GM23338 (cell line): ENCODE data around the gene SFSWAP. TPM values are rescaled to one million over a fixed set of nuclear protein-coding genes. Genes with fewer than 3 reads are reported as not detected.

Experiments used
- ATAC-seq: fragments of 200-7000 bp; cut with Tn5 transposase; 3 replicates; pipeline ENCODE4 v1.9.1; 2020
- DNase-seq: peaks from one replicate; pipeline ENCODE4 v3.0.0-alpha.2; 2015; ENCODE audit warnings: low spot score
- H2AFZ ChIP-seq: fragments of 200-600 bp; sonication (generic); 2 replicates; pipeline ENCODE4 v1.8.0; 2016; ENCODE audit warnings: antibody characterized with exemption, mild to moderate bottlenecking, moderate library complexity
- H3F3A ChIP-seq: fragments of 200-600 bp; sonication (generic); replicated peaks from 2 replicates; pipeline ENCODE4 v1.8.0; 2017; ENCODE audit warnings: antibody characterized with exemption, mixed run types, low read depth
- H3K27ac ChIP-seq: fragments of 200-600 bp; sonication (generic); 2 replicates; pipeline ENCODE4 v1.6.1; 2016; ENCODE audit warnings: low read depth
- H3K27me3 ChIP-seq: fragments of 200-600 bp; sonication (generic); 2 replicates; pipeline ENCODE4 v1.8.0; 2016; ENCODE audit warnings: mild to moderate bottlenecking, mixed run types, moderate library complexity; ENCODE audit not compliant: insufficient read depth
- H3K36me3 ChIP-seq: fragments of 200-600 bp; sonication (generic); 2 replicates; pipeline ENCODE4 v1.8.0; 2016; ENCODE audit warnings: mild to moderate bottlenecking; ENCODE audit not compliant: insufficient read depth
- H3K4me1 ChIP-seq: fragments of 200-600 bp; sonication (generic); 2 replicates; pipeline ENCODE4 v1.8.0; 2016; ENCODE audit warnings: mild to moderate bottlenecking, moderate library complexity; ENCODE audit not compliant: insufficient read depth
- H3K4me2 ChIP-seq: fragments of 200-600 bp; sonication (generic); 2 replicates; pipeline ENCODE4 v1.7.1; 2017; ENCODE audit warnings: mixed run types
- H3K4me3 ChIP-seq: fragments of 200-600 bp; sonication (generic); 2 replicates; pipeline ENCODE4 v1.6.1; 2016; ENCODE audit warnings: mixed run types
- H3K79me2 ChIP-seq: fragments of 200-600 bp; sonication (generic); replicated peaks from 2 replicates; pipeline ENCODE4 v1.8.0; 2017; ENCODE audit warnings: mild to moderate bottlenecking; ENCODE audit not compliant: insufficient read depth
- H3K9me2 ChIP-seq: fragments of 200-600 bp; sonication (generic); 2 replicates; pipeline ENCODE4 v1.8.0; 2017; ENCODE audit not compliant: insufficient read depth
- H4K20me1 ChIP-seq: fragments of 200-600 bp; sonication (generic); replicated peaks from 2 replicates; pipeline ENCODE4 v1.8.0; 2017; ENCODE audit warnings: mild to moderate bottlenecking; ENCODE audit not compliant: insufficient read depth
- H3K27ac Mint-ChIP-seq: 2 replicates; pipeline ENCODE4 v1.8.0; 2020; ENCODE audit warnings: inconsistent platforms, mild to moderate bottlenecking, moderate library complexity, mixed read lengths
- H3K27me3 Mint-ChIP-seq: 3 replicates; pipeline ENCODE4 v1.8.0; 2022; ENCODE audit warnings: low read depth, mild to moderate bottlenecking, moderate library complexity, mixed read lengths, inconsistent platforms; ENCODE audit not compliant: insufficient read depth, poor library complexity
- H3K36me3 Mint-ChIP-seq: 3 replicates; pipeline ENCODE4 v1.8.0; 2021; ENCODE audit warnings: low read depth, mild to moderate bottlenecking, inconsistent platforms, moderate library complexity, mixed read lengths
- H3K4me1 Mint-ChIP-seq: 3 replicates; pipeline ENCODE4 v1.8.0; 2020; ENCODE audit warnings: mild to moderate bottlenecking, inconsistent platforms, mixed read lengths
- H3K4me3 Mint-ChIP-seq: 3 replicates; pipeline ENCODE4 v1.8.0; 2021; ENCODE audit warnings: moderate library complexity, mild to moderate bottlenecking, inconsistent platforms, mixed read lengths
- H3K9me3 Mint-ChIP-seq: 3 replicates; pipeline ENCODE4 v1.8.0; 2020; ENCODE audit warnings: moderate library complexity, mild to moderate bottlenecking, inconsistent platforms, mixed read lengths
- CREB1 ChIP-seq: fragments of 250-450 bp; sonication (Bioruptor Pico); IDR thresholded peaks from 2 replicates; pipeline ENCODE4 v1.5.0; 2020; ENCODE audit warnings: low read depth, mild to moderate bottlenecking, moderate library complexity
- CTCF ChIP-seq, 2 experiments: fragments of 200-600 bp in 1 of 2; sonication (generic) in 1 of 2; conservative IDR thresholded peaks; 2 replicates each; pipeline versions ENCODE4 v1.5.1 to v1.6.1; 2016 to 2017; ENCODE audit warnings: antibody characterized with exemption in 2 of 2, low read depth in 2 of 2, mild to moderate bottlenecking in 2 of 2, moderate library complexity in 1 of 2
- ETS1 ChIP-seq: IDR thresholded peaks from 2 replicates; pipeline ENCODE4 v1.6.1; 2016; ENCODE audit warnings: antibody characterized with exemption
- EZH2 ChIP-seq: fragments of 200-600 bp; sonication (generic); IDR thresholded peaks from one replicate; pipeline ENCODE4 v1.8.0; 2017; ENCODE audit warnings: antibody characterized with exemption, mild to moderate bottlenecking, low read depth; ENCODE audit not compliant: unreplicated experiment
- EZH2phosphoT487 ChIP-seq: fragments of 200-600 bp; sonication (generic); IDR thresholded peaks from one replicate; pipeline ENCODE4 v1.8.1; 2018; ENCODE audit warnings: antibody characterized with exemption; ENCODE audit not compliant: unreplicated experiment
- JUNB ChIP-seq: IDR thresholded peaks from one replicate; pipeline ENCODE4 v1.6.1; 2016; ENCODE audit warnings: antibody characterized with exemption; ENCODE audit not compliant: unreplicated experiment
- NANOG ChIP-seq: IDR thresholded peaks from 2 replicates; pipeline ENCODE4 v1.6.1; 2016; ENCODE audit warnings: antibody characterized with exemption, borderline replicate concordance
- REST ChIP-seq: IDR thresholded peaks from one replicate; pipeline ENCODE4 v1.6.1; 2018; ENCODE audit warnings: antibody characterized with exemption; ENCODE audit not compliant: unreplicated experiment
- polyA plus RNA-seq: library from polyadenylated mRNA; unstranded; fragments of >200 nt; fragmentation: Nextera tagmentation; extraction: Ambion mirVana; gene quantifications from 2 replicates; pipeline ENCODE4 v1.2.1, GENCODE V29; 2016
- total RNA-seq: library from RNA; depleted of rRNA; stranded (reverse); fragments of >200 nt; shearing (Covaris generic); gene quantifications from 2 replicates; pipeline ENCODE4 v1.2.3, GENCODE V29; 2014

The SFSWAP gene
- total and polyA plus RNA-seq, 2 experiments from 2014 or later: 41.0 to 49.8 TPM

- ATAC-seq (no peak), DNase-seq (no peak)
- no peaks in the 10 kb centered on the region for H3K27me3 ChIP-seq
- peaks cover 46% of the 10 kb centered on the region for H3K79me2 ChIP-seq
- Mint-ChIP-seq H3K9me3 (no peaks in the 10 kb centered on the region), H3K36me3 (peaks cover 91% of the 10 kb centered on the region), H3K27me3 (peaks cover 6% of the 10 kb centered on the region), H3K4me3 (no peak overlapping the region), H3K4me1 (peaks cover 50% of the 10 kb centered on the region), H3K27ac (peak overlapping the region; percentile 92)
- no peaks in the 10 kb centered on the region for H3K9me2 ChIP-seq
- peaks cover 35% of the 10 kb centered on the region for H3K4me1 ChIP-seq
- H2AFZ ChIP-seq: no peak overlapping the region
- TF ChIP-seq EZH2: no peak
- TF ChIP-seq ETS1: no peak
- no peak for TF ChIP-seq CREB1
- no peak for TF ChIP-seq EZH2phosphoT487
- TF ChIP-seq CTCF (conservative IDR thresholded peaks at IDR 0.05; ENCODE audit: low read depth in 2 of 2): no peak
- TF ChIP-seq JUNB: no peak
- peaks cover 15% of the 10 kb centered on the region for H3F3A ChIP-seq
- peak overlapping the region; percentile 40 for H3K27ac ChIP-seq
- H3K4me2 ChIP-seq: 0 out of 2 replicates have a peak overlapping the region, but pooled peaks have one; percentile 36
- H4K20me1 ChIP-seq: no peaks in the 10 kb centered on the region
- H3K4me3 ChIP-seq: no peak overlapping the region
- peaks cover 33% of the 10 kb centered on the region for H3K36me3 ChIP-seq
Measured at GRCh38 chr12:131728720-131729119, 17.8 kb downstream of the SFSWAP start.

GRCh38 chr12:131729254-131729955, 18.5 kb downstream of the SFSWAP start:
- H3K4me1 Mint-ChIP-seq: peaks cover 47% of the 10 kb centered on the region
- Histone ChIP-seq H3K4me2 (peak overlapping the region; percentile 36; the same call in 1 of the 2 replicates), H3K9me2 (no peaks in the 10 kb centered on the region), H3K27ac (peak overlapping the region; percentile 40), H2AFZ (no peak overlapping the region), H3K4me3 (no peak overlapping the region; the same call in 1 of the 2 replicates), H3K79me2 (peaks cover 44% of the 10 kb centered on the region), H3K36me3 (peaks cover 38% of the 10 kb centered on the region), H3K27me3 (no peaks in the 10 kb centered on the region), H4K20me1 (no peaks in the 10 kb centered on the region), H3F3A (peaks cover 15% of the 10 kb centered on the region), H3K4me1 (peaks cover 30% of the 10 kb centered on the region)
- peaks cover 97% of the 10 kb centered on the region for H3K36me3 Mint-ChIP-seq
- DNase-seq: peak; percentile 56
- no peak overlapping the region for H3K4me3 Mint-ChIP-seq
- peak overlapping the region; percentile 92 for H3K27ac Mint-ChIP-seq
- no peaks in the 10 kb centered on the region for H3K9me3 Mint-ChIP-seq
- ATAC-seq: peak; percentile 74
- H3K27me3 Mint-ChIP-seq: peaks cover 8% of the 10 kb centered on the region
- TF ChIP-seq NANOG: no peak
- no peak for TF ChIP-seq ETS1
- TF ChIP-seq REST: no peak
